BE2C (cell line): ENCODE data around the gene ASB4.

Source experiments
- DNase-seq: peaks from one replicate; pipeline ENCODE4 v3.0.0-alpha.2; 2020
- H3K27me3 ChIP-seq: fragments of 250-450 bp; sonication (Bioruptor Pico); 2 replicates; pipeline ENCODE4 v1.5.1; 2020; ENCODE audit warnings: mild to moderate bottlenecking
- H3K36me3 ChIP-seq: fragments of 250-450 bp; sonication (Bioruptor Pico); 2 replicates; pipeline ENCODE4 v1.5.1; 2020; ENCODE audit warnings: mild to moderate bottlenecking
- H3K4me1 ChIP-seq: fragments of 250-450 bp; sonication (Bioruptor Pico); 2 replicates; pipeline ENCODE4 v1.5.1; 2020
- H3K4me3 ChIP-seq: 2 replicates; pipeline ENCODE4 v1.5.1; 2011; ENCODE audit warnings: low read depth, low read length
- H3K9me3 ChIP-seq: fragments of 250-450 bp; sonication (Bioruptor Pico); 2 replicates; pipeline ENCODE4 v1.5.1; 2020
- CTCF ChIP-seq: IDR thresholded peaks from 2 replicates; pipeline ENCODE4 v1.5.1; 2012; ENCODE audit warnings: mild to moderate bottlenecking, low read depth, low read length

Gene ASB4

GRCh38 chr7:95589031-95589430, 103.3 kb downstream of the ASB4 start:
- no peak for DNase-seq
- Histone ChIP-seq H3K9me3 (no peaks in the 10 kb centered on the region), H3K36me3 (no peaks in the 10 kb centered on the region), H3K27me3 (no peaks in the 10 kb centered on the region), H3K4me3 (no peak overlapping the region), H3K4me1 (no peaks in the 10 kb centered on the region)
- no peak for TF ChIP-seq CTCF

- no peaks in the 10 kb centered on the region for H3K36me3 ChIP-seq
These were observed 104.0 kb downstream of the ASB4 start for GRCh38 chr7:95589766-95590165.

More at GRCh38 chr7:95589766-95590165, 104.0 kb downstream of the ASB4 start:
- H3K4me3 ChIP-seq = no peak overlapping the region
- H3K4me1 ChIP-seq = no peaks in the 10 kb centered on the region
- TF ChIP-seq CTCF = no peak
- DNase-seq = no peak
- no peaks in the 10 kb centered on the region for H3K9me3 ChIP-seq
- no peaks in the 10 kb centered on the region for H3K27me3 ChIP-seq
